HL-60 (cell line): ENCODE measurements around the gene ZBTB8B.

Experiments
- CTCF ChIP-seq: IDR thresholded peaks from one replicate; pipeline ENCODE4 v1.5.1; 2011; ENCODE audit warnings: low read length, control low read depth, inconsistent platforms; ENCODE audit not compliant: insufficient read depth
- GABPA ChIP-seq: IDR thresholded peaks from 2 replicates; pipeline ENCODE4 v1.6.1; 2012; ENCODE audit warnings: low read depth
- POLR2AphosphoS5 ChIP-seq: IDR thresholded peaks from 2 replicates; pipeline ENCODE4 v1.6.1; 2012; ENCODE audit warnings: low read depth
- SPI1 ChIP-seq: IDR thresholded peaks from 2 replicates; pipeline ENCODE4 v1.6.1; 2012; ENCODE audit warnings: low read depth, mild to moderate bottlenecking, borderline replicate concordance
- TF ChIP-seq, protein P1 (sequence below): IDR thresholded peaks from 2 replicates; pipeline ENCODE4 v1.6.1; 2012; ENCODE audit warnings: low read depth; ENCODE audit not compliant: insufficient replicate concordance

DNA sequence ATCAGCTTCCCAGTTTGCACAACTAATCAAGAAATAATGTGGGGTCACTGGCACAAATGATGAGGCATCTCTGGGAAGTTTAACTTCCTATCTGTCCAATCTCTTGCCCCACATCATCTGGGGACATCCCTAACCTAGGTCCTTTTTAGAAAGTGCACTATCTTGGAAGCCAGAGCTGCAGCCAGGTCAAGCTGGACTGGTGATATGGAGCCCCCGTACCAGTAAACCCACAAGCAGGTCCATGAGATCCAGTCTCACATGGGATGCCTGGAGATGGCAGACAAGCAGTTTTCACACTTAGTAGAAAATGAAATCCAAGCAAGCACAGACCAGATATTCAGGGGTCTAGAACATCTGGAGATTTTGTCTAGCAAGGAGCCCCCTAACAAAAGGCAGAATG, 43.1 kb upstream of the ZBTB8B start:
- TF ChIP-seq CTCF (no peak), GABPA (no peak), POLR2AphosphoS5 (no peak), SPI1 (no peak)
- TF ChIP-seq, protein P1, sequence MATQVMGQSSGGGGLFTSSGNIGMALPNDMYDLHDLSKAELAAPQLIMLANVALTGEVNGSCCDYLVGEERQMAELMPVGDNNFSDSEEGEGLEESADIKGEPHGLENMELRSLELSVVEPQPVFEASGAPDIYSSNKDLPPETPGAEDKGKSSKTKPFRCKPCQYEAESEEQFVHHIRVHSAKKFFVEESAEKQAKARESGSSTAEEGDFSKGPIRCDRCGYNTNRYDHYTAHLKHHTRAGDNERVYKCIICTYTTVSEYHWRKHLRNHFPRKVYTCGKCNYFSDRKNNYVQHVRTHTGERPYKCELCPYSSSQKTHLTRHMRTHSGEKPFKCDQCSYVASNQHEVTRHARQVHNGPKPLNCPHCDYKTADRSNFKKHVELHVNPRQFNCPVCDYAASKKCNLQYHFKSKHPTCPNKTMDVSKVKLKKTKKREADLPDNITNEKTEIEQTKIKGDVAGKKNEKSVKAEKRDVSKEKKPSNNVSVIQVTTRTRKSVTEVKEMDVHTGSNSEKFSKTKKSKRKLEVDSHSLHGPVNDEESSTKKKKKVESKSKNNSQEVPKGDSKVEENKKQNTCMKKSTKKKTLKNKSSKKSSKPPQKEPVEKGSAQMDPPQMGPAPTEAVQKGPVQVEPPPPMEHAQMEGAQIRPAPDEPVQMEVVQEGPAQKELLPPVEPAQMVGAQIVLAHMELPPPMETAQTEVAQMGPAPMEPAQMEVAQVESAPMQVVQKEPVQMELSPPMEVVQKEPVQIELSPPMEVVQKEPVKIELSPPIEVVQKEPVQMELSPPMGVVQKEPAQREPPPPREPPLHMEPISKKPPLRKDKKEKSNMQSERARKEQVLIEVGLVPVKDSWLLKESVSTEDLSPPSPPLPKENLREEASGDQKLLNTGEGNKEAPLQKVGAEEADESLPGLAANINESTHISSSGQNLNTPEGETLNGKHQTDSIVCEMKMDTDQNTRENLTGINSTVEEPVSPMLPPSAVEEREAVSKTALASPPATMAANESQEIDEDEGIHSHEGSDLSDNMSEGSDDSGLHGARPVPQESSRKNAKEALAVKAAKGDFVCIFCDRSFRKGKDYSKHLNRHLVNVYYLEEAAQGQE, result no peak
